Measurements from ENCODE around the gene CLDN20.

The CLDN20 gene

GRCh38 chr6:155291291-155291690, 27.5 kb downstream of the CLDN20 start:
- Histone ChIP-seq H4K20me1 (ENCODE audit: low read depth, low read length) (no peaks in the 10 kb centered on the region; the same call in 1 of the 2 replicates), H2AFZ (ENCODE audit: low read depth, low read length, severe bottlenecking) (no peak overlapping the region), H3K36me3 (ENCODE audit: low read length) (peaks cover 39% of the 10 kb centered on the region; the same call in 1 of the 2 replicates), H3F3A (ENCODE audit: insufficient read depth) (peaks cover 8% of the 10 kb centered on the region; the same call in 1 of the 2 replicates), H3K27ac (ENCODE audit: low read depth, low read length) (no peak overlapping the region), H3K79me2 (ENCODE audit: insufficient read depth, low read length) (peaks cover 9% of the 10 kb centered on the region), H3K4me3 (ENCODE audit: insufficient read depth, low read length, poor library complexity, severe bottlenecking) (no peak overlapping the region), H3K9ac (ENCODE audit: low read length) (no peak overlapping the region), H3K27me3 (ENCODE audit: low read length) (no peaks in the 10 kb centered on the region), H3K4me2 (ENCODE audit: low read depth, low read length, poor library complexity, severe bottlenecking) (no peak overlapping the region), H3K9me3 (ENCODE audit: insufficient read depth, low read length) (no peaks in the 10 kb centered on the region), H3K9me2 (replicated peaks; ENCODE audit: insufficient read depth, low read length) (no peaks in the 10 kb centered on the region)
- TF ChIP-seq EZH2phosphoT487 (conservative IDR thresholded peaks at IDR 0.05; ENCODE audit: low read length) (no peak), CTCF (IDR thresholded peaks at IDR 0.05; ENCODE audit: insufficient read depth, low read length, poor library complexity, severe bottlenecking) (no peak)

- H2AFZ ChIP-seq (ENCODE audit: low read depth, low read length, severe bottlenecking) = no peak overlapping the region
- no peak overlapping the region for H3K4me3 ChIP-seq (ENCODE audit: insufficient read depth, low read length, poor library complexity, severe bottlenecking)
- no peak overlapping the region for H3K9ac ChIP-seq (ENCODE audit: low read length)
- H3K9me3 ChIP-seq (ENCODE audit: insufficient read depth, low read length) = no peaks in the 10 kb centered on the region
- no peaks in the 10 kb centered on the region for H3K9me2 ChIP-seq (replicated peaks; ENCODE audit: insufficient read depth, low read length)
- no peaks in the 10 kb centered on the region; the same call in 1 of the 2 replicates for H4K20me1 ChIP-seq (ENCODE audit: low read depth, low read length)
- peaks cover 38% of the 10 kb centered on the region; the same call in 1 of the 2 replicates for H3K36me3 ChIP-seq (ENCODE audit: low read length)
- TF ChIP-seq CTCF (IDR thresholded peaks at IDR 0.05; ENCODE audit: insufficient read depth, low read length, poor library complexity, severe bottlenecking) = no peak
- no peak overlapping the region for H3K4me2 ChIP-seq (ENCODE audit: low read depth, low read length, poor library complexity, severe bottlenecking)
- H3K27ac ChIP-seq (ENCODE audit: low read depth, low read length) = no peak overlapping the region
- H3F3A ChIP-seq (ENCODE audit: insufficient read depth) = peaks cover 8% of the 10 kb centered on the region; the same call in 1 of the 2 replicates
- H3K79me2 ChIP-seq (ENCODE audit: insufficient read depth, low read length) = peaks cover 2% of the 10 kb centered on the region; the same call in 1 of the 2 replicates
- no peaks in the 10 kb centered on the region for H3K27me3 ChIP-seq (ENCODE audit: low read length)
Observed at GRCh38 chr6:155292711-155293110, 28.9 kb downstream of the CLDN20 start.

- H3K9ac ChIP-seq (ENCODE audit: low read length) = no peak overlapping the region
- peaks cover 40% of the 10 kb centered on the region; the same call in 1 of the 2 replicates for H3K36me3 ChIP-seq (ENCODE audit: low read length)
- H3K79me2 ChIP-seq (ENCODE audit: insufficient read depth, low read length) = peaks cover 4% of the 10 kb centered on the region; the same call in 1 of the 2 replicates
- H3K9me2 ChIP-seq (replicated peaks; ENCODE audit: insufficient read depth, low read length) = no peaks in the 10 kb centered on the region
- no peak overlapping the region for H3K27ac ChIP-seq (ENCODE audit: low read depth, low read length)
- H3F3A ChIP-seq (ENCODE audit: insufficient read depth) = no peaks in the 10 kb centered on the region
- H3K27me3 ChIP-seq (ENCODE audit: low read length) = no peaks in the 10 kb centered on the region
- no peak overlapping the region for H3K4me2 ChIP-seq (ENCODE audit: low read depth, low read length, poor library complexity, severe bottlenecking)
- no peak overlapping the region for H3K4me3 ChIP-seq (ENCODE audit: insufficient read depth, low read length, poor library complexity, severe bottlenecking)
- peaks cover 4% of the 10 kb centered on the region; the same call in 1 of the 2 replicates for H4K20me1 ChIP-seq (ENCODE audit: low read depth, low read length)
- no peak for TF ChIP-seq EZH2phosphoT487 (conservative IDR thresholded peaks at IDR 0.05; ENCODE audit: low read length)
- no peak overlapping the region for H2AFZ ChIP-seq (ENCODE audit: low read depth, low read length, severe bottlenecking)
- no peaks in the 10 kb centered on the region for H3K9me3 ChIP-seq (ENCODE audit: insufficient read depth, low read length)
Observed at GRCh38 chr6:155297669-155298068, 33.9 kb downstream of the CLDN20 start.

GRCh38 chr6:155301867-155302266, 38.1 kb downstream of the CLDN20 start:
- no peaks in the 10 kb centered on the region for H3K9me2 ChIP-seq (replicated peaks; ENCODE audit: insufficient read depth, low read length)
- H3K36me3 ChIP-seq (ENCODE audit: low read length) = peaks cover 55% of the 10 kb centered on the region
- H3K4me3 ChIP-seq (ENCODE audit: insufficient read depth, low read length, poor library complexity, severe bottlenecking) = no peak overlapping the region
- H4K20me1 ChIP-seq (ENCODE audit: low read depth, low read length) = peaks cover 4% of the 10 kb centered on the region; the same call in 1 of the 2 replicates
- peaks cover 20% of the 10 kb centered on the region; the same call in 1 of the 2 replicates for H3K79me2 ChIP-seq (ENCODE audit: insufficient read depth, low read length)
- no peak overlapping the region for H3K4me2 ChIP-seq (ENCODE audit: low read depth, low read length, poor library complexity, severe bottlenecking)
- H3K9ac ChIP-seq (ENCODE audit: low read length) = no peak overlapping the region
- H2AFZ ChIP-seq (ENCODE audit: low read depth, low read length, severe bottlenecking) = no peak overlapping the region
- H3K27ac ChIP-seq (ENCODE audit: low read depth, low read length) = no peak overlapping the region
- H3K27me3 ChIP-seq (ENCODE audit: low read length) = no peaks in the 10 kb centered on the region
- peaks cover 11% of the 10 kb centered on the region; the same call in 1 of the 2 replicates for H3F3A ChIP-seq (ENCODE audit: insufficient read depth)
- no peak for TF ChIP-seq CTCF (IDR thresholded peaks at IDR 0.05; ENCODE audit: insufficient read depth, low read length, poor library complexity, severe bottlenecking)
- no peak for TF ChIP-seq EZH2phosphoT487 (conservative IDR thresholded peaks at IDR 0.05; ENCODE audit: low read length)
- no peaks in the 10 kb centered on the region for H3K9me3 ChIP-seq (ENCODE audit: insufficient read depth, low read length)

All from SU-DHL-6 (cell line).